Neutrophil (primary cell): ENCODE measurements around the gene ZBTB14.

Source experiments
- H3K27ac ChIP-seq: fragments of 200-600 bp; sonication (generic); 2 replicates; pipeline ENCODE4 v1.5.1; 2016; ENCODE audit warnings: mild to moderate bottlenecking, moderate library complexity
- H3K27me3 ChIP-seq: fragments of 200-600 bp; sonication (generic); 2 replicates; pipeline ENCODE4 v1.6.0; 2016; ENCODE audit warnings: mild to moderate bottlenecking
- H3K36me3 ChIP-seq: fragments of 200-600 bp; sonication (generic); 2 replicates; pipeline ENCODE4 v1.5.1; 2017
- H3K4me1 ChIP-seq, 2 experiments: fragments of 200-600 bp in 1 of 2; sonication (generic) in 1 of 2; 1 replicate in 1 of 2; 2 replicates in 1 of 2; pipeline versions ENCODE4 v1.5.1 to v1.6.1; 2013 to 2016; ENCODE audit warnings: low read depth in 1 of 2, low read length in 1 of 2, mild to moderate bottlenecking in 1 of 2, moderate library complexity in 1 of 2; ENCODE audit not compliant: control insufficient read depth in 1 of 2, insufficient read depth in 1 of 2
- H3K4me3 ChIP-seq, 2 experiments: fragments of 200-600 bp in 1 of 2; sonication (generic) in 1 of 2; 1 replicate in 1 of 2; 2 replicates in 1 of 2; pipeline ENCODE4 v1.5.1; 2013 to 2016; ENCODE audit warnings: low read depth in 1 of 2, low read length in 1 of 2, mild to moderate bottlenecking in 1 of 2, moderate library complexity in 1 of 2
- H3K9me3 ChIP-seq: fragments of 200-600 bp; sonication (generic); 2 replicates; pipeline ENCODE4 v1.5.1; 2016
- TF ChIP-seq, protein P1 (sequence below): fragments of 200-600 bp; sonication (generic); IDR thresholded peaks from 2 replicates; pipeline ENCODE4 v1.5.1; 2016; ENCODE audit warnings: antibody characterized with exemption

Gene ZBTB14

DNA sequence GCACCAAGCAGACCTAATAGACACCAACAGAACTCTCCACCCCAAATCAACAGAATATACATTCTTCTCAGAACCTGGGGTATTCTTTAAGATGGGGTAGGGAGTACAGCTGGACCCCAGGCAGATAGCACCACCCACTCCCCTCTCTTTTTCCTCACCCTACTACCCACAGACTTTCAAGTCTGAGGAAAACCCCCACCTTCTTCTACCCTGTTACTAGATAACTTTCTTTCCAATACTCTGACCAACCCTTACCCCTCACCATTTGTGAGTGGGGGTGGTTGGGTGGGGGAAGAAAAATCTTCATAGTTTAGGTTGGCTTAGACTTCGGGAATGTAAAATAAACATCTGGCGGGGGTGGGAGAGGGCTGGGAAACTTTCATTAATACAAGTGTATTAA is 20.3 kb upstream of the ZBTB14 start:
- Histone ChIP-seq H3K27ac (no peak overlapping the region), H3K4me1 (peaks cover 5 to 7% of the 10 kb centered on the region in 2 experiments), H3K36me3 (no peaks in the 10 kb centered on the region), H3K9me3 (no peaks in the 10 kb centered on the region), H3K4me3 (no peak overlapping the region), H3K27me3 (no peaks in the 10 kb centered on the region)
- TF ChIP-seq, protein P1, sequence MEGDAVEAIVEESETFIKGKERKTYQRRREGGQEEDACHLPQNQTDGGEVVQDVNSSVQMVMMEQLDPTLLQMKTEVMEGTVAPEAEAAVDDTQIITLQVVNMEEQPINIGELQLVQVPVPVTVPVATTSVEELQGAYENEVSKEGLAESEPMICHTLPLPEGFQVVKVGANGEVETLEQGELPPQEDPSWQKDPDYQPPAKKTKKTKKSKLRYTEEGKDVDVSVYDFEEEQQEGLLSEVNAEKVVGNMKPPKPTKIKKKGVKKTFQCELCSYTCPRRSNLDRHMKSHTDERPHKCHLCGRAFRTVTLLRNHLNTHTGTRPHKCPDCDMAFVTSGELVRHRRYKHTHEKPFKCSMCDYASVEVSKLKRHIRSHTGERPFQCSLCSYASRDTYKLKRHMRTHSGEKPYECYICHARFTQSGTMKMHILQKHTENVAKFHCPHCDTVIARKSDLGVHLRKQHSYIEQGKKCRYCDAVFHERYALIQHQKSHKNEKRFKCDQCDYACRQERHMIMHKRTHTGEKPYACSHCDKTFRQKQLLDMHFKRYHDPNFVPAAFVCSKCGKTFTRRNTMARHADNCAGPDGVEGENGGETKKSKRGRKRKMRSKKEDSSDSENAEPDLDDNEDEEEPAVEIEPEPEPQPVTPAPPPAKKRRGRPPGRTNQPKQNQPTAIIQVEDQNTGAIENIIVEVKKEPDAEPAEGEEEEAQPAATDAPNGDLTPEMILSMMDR: no peak

DNA sequence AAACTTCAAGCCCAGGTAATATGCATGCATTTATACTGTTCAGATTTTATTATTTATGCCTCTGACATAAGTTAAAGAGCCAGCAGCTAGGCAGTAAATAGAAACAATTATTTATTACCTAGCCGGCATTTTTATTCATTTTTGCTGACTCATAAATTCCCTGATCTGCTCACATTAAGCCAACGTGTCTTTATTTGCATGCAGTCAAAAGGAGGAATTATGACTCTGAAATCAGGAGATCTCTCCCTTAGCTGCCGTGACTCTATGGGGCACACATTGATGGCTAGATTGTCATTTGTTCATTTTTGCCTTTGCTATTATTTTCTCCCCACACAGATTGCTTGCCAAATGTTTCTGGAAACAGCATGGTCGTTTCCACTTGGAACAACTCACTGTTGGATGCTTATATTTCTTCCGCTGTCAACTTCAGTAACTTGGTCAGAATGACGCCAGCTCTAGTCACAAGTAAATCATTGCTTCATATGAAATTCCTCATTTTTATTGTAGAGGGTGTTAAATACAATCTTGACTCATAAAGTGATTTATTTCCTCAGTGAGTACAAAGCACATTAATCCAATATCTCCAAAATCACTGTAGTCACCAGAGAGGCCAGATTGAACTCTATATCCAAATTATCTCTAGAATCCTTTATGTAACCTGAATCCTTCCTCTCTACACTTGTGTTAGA is 15.9 kb upstream of the ZBTB14 start:
- TF ChIP-seq, protein P1: no peak
- Histone ChIP-seq H3K4me3 (no peak overlapping the region), H3K27me3 (no peaks in the 10 kb centered on the region), H3K36me3 (no peaks in the 10 kb centered on the region), H3K4me1 (peaks cover 5% of the 10 kb centered on the region in 2 experiments), H3K27ac (no peak overlapping the region), H3K9me3 (no peaks in the 10 kb centered on the region)

DNA sequence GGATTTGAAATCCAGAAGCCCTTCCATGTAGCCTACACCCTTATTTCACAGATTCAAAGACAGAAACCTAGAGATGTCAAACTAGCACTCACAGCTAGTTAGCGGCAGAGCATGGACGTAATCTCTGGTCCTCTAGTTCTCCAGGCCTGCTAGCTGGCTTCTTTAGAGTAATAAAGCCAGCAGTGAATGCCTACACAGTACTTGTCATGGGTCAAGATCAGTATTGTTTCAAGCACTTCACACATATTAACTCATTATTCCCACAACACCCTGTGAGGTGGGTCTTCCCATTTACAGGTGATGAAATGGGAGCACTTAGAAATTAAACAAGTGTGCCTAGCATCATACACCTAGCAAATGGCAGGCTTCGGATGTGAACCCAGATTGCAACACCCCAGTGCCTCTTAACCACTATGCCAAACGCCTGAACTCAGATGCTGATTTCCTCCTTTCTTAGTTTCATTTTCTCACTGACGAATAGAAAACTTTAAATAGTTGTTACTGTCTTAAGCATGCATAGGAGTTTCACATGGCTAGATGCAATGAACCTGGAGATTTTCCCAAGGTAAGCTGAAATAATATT is 14.5 kb upstream of the ZBTB14 start:
- Histone ChIP-seq H3K4me3 (no peak overlapping the region), H3K9me3 (no peaks in the 10 kb centered on the region), H3K27ac (no peak overlapping the region), H3K27me3 (no peaks in the 10 kb centered on the region), H3K4me1 (peaks cover 5% of the 10 kb centered on the region in 2 experiments), H3K36me3 (no peaks in the 10 kb centered on the region)
- TF ChIP-seq, protein P1: no peak

DNA sequence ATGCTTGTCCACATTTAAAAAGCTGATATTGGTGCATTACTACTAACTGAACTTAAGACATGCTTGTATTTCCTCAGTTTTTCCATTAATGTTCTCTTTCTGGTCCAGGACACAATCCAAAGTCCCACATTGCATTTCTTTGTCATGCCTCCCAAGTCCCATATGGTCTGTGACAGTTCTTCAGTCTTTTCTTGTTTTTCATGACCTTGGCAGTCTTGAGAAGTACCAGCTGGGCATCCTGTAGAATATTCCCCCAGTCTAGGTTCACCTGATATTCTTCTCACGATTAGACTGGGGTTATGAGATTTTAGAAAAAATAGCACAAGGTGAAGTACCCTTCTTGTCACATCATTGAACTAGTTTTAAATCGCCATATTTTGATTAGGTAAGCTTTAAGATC is 10.3 kb upstream of the ZBTB14 start:
- no peak overlapping the region for H3K27ac ChIP-seq
- peaks cover 30% of the 10 kb centered on the region for H3K27me3 ChIP-seq
- H3K36me3 ChIP-seq: no peaks in the 10 kb centered on the region
- H3K4me1 ChIP-seq: peaks cover 5% of the 10 kb centered on the region in 2 experiments
- TF ChIP-seq, protein P1: no peak
- no peaks in the 10 kb centered on the region for H3K9me3 ChIP-seq
- no peak overlapping the region for H3K4me3 ChIP-seq

DNA sequence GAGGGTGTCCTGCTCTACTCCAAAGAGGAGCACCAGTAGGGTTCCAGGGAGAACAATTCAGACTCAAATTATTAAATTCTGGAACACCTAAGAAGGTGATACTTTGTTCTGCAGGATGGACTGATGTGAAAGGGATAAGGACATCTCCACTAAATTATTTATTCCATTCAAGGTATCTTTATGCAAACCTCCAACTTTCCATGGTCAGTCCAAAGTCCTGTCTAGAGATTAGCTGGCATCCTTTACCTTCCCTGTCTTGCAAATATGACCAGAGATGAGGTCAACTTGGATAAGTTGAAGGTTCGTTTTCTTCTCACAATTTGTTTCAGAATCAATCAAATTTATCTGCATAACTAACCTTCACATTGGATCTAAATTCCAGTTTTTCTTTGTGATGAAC is 8.7 kb upstream of the ZBTB14 start:
- no peaks in the 10 kb centered on the region for H3K9me3 ChIP-seq
- peaks cover 36% of the 10 kb centered on the region for H3K27me3 ChIP-seq
- H3K4me1 ChIP-seq: no peaks in the 10 kb centered on the region
- H3K36me3 ChIP-seq: no peaks in the 10 kb centered on the region
- TF ChIP-seq, protein P1: no peak
- no peak overlapping the region for H3K27ac ChIP-seq
- H3K4me3 ChIP-seq: no peak overlapping the region
